Measurements from ENCODE around the gene HAPSTR1. TPM values are rescaled to one million over a fixed set of nuclear protein-coding genes. Genes with fewer than 3 reads are reported as not detected.
A peak's percentile ranks its signal among the peaks of the same experiment; 100 is the strongest.
"Not testable (repeated sequence)": the region's sequence is repeated elsewhere in the genome, so short reads cannot be mapped to it uniquely, and the experiment has no call there.

The HAPSTR1 gene
- polyA plus RNA-seq, 3 donors from 2014 or later, result 4.9 to 20.2 (median 6.1) TPM

- Mint-ChIP-seq H3K27ac (peak overlapping the region in 1 of 6 donors; percentile 45), H3K4me3 (no peak overlapping the region), H3K9me3 (peaks cover 0 to 7% (median 0%) of the 10 kb centered on the region in 6 donors), H3K4me1 (peaks cover 32 to 34% of the 10 kb centered on the region in 2 donors), H3K27me3 (ENCODE audit: low read depth in 3 of 3) (peaks cover 5 to 8% (median 6%) of the 10 kb centered on the region in 3 donors), H3K36me3 (peaks cover 0 to 4% (median 0%) of the 10 kb centered on the region in 3 donors)
- DNase-seq, result no peak
Observed at GRCh38 chr16:9079430-9079812, 12.0 kb upstream of the HAPSTR1 start.

GRCh38 chr16:9081158-9081557, 10.3 kb upstream of the HAPSTR1 start:
- no peak for DNase-seq
- Mint-ChIP-seq H3K4me3 (no peak overlapping the region), H3K27ac (peak overlapping the region in 4 of 6 donors; percentile 21 to 50 (median 38)), H3K27me3 (ENCODE audit: low read depth in 3 of 3) (peaks cover 5 to 8% (median 6%) of the 10 kb centered on the region in 3 donors), H3K9me3 (peaks cover 0 to 7% (median 0%) of the 10 kb centered on the region in 6 donors), H3K36me3 (peaks cover 0 to 4% (median 0%) of the 10 kb centered on the region in 3 donors), H3K4me1 (peaks cover 32 to 34% of the 10 kb centered on the region in 2 donors)

GRCh38 chr16:9081843-9082242, 9.6 kb upstream of the HAPSTR1 start:
- Mint-ChIP-seq H3K27ac (peak overlapping the region in 4 of 6 donors; percentile 46 to 88 (median 67)), H3K36me3 (peaks cover 0 to 4% (median 0%) of the 10 kb centered on the region in 3 donors), H3K4me3 (no peak overlapping the region), H3K4me1 (peaks cover 32 to 34% of the 10 kb centered on the region in 2 donors), H3K9me3 (peaks cover 0 to 7% (median 0%) of the 10 kb centered on the region in 6 donors), H3K27me3 (ENCODE audit: low read depth in 3 of 3) (peaks cover 5 to 6% (median 6%) of the 10 kb centered on the region in 3 donors)
- DNase-seq, result no peak

- DNase-seq, result peak; percentile 74 to 82 (median 80)
- Mint-ChIP-seq H3K36me3 (peaks cover 0 to 4% (median 0%) of the 10 kb centered on the region in 3 donors), H3K4me1 (peaks cover 28 to 29% of the 10 kb centered on the region in 2 donors), H3K27me3 (ENCODE audit: low read depth in 3 of 3) (peaks cover 5 to 6% (median 6%) of the 10 kb centered on the region in 3 donors), H3K27ac (peak overlapping the region; percentile 31 to 88 (median 51)), H3K4me3 (peak overlapping the region in 3 of 5 donors; percentile 22 to 35 (median 30)), H3K9me3 (peaks cover 0 to 4% (median 0%) of the 10 kb centered on the region in 6 donors)
Observed at GRCh38 chr16:9082422-9082821, 9.0 kb upstream of the HAPSTR1 start.

- not testable (repeated sequence) for DNase-seq, H3K4me3 Mint-ChIP-seq, H3K36me3 Mint-ChIP-seq, H3K9me3 Mint-ChIP-seq, H3K27ac Mint-ChIP-seq
- Mint-ChIP-seq H3K27me3 (ENCODE audit: low read depth in 3 of 3) (peaks cover 15 to 22% (median 15%) of the 10 kb centered on the region in 3 donors), H3K4me1 (peaks cover 9 to 11% of the 10 kb centered on the region in 2 donors)
Observed at GRCh38 chr16:9087733-9088132, 3.7 kb upstream of the HAPSTR1 start.

- Mint-ChIP-seq H3K27me3 (ENCODE audit: low read depth in 3 of 3) (peaks cover 16 to 27% (median 20%) of the 10 kb centered on the region in 3 donors), H3K27ac (no peak overlapping the region), H3K4me1 (peaks cover 21% of the 10 kb centered on the region in 2 donors), H3K36me3 (peaks cover 8 to 14% (median 10%) of the 10 kb centered on the region in 3 donors), H3K4me3 (no peak overlapping the region), H3K9me3 (no peaks in the 10 kb centered on the region)
- DNase-seq, result no peak
Observed at GRCh38 chr16:9088848-9089247, 2.6 kb upstream of the HAPSTR1 start.

GRCh38 chr16:9089660-9090059, 1.8 kb upstream of the HAPSTR1 start:
- Mint-ChIP-seq H3K36me3 (peaks cover 8 to 15% (median 10%) of the 10 kb centered on the region in 3 donors), H3K27ac (peak overlapping the region; percentile 86 to 94 (median 94)), H3K4me1 (peaks cover 29% of the 10 kb centered on the region in 2 donors), H3K9me3 (no peaks in the 10 kb centered on the region), H3K27me3 (ENCODE audit: low read depth in 3 of 3) (peaks cover 14 to 27% (median 20%) of the 10 kb centered on the region in 3 donors), H3K4me3 (peak overlapping the region; percentile 79 to 93 (median 86))
- no peak for DNase-seq

GRCh38 chr16:9090101-9090959, 1.1 kb upstream of the HAPSTR1 start:
- peak overlapping the region; percentile 87 to 93 (median 89) for H3K4me3 Mint-ChIP-seq
- peaks cover 13 to 27% (median 20%) of the 10 kb centered on the region in 3 donors for H3K27me3 Mint-ChIP-seq (ENCODE audit: low read depth in 3 of 3)
- H3K36me3 Mint-ChIP-seq, result peaks cover 8 to 15% (median 10%) of the 10 kb centered on the region in 3 donors
- H3K27ac Mint-ChIP-seq, result peak overlapping the region; percentile 89 to 97 (median 94)
- peak; percentile 63 to 64 (median 64) for DNase-seq
- no peaks in the 10 kb centered on the region for H3K9me3 Mint-ChIP-seq
- H3K4me1 Mint-ChIP-seq, result peaks cover 35 to 36% of the 10 kb centered on the region in 2 donors

GRCh38 chr16:9091867-9092281, 430 bp downstream of the HAPSTR1 start:
- H3K27ac Mint-ChIP-seq, result peak overlapping the region in 4 of 6 donors; percentile 7 to 94 (median 62)
- peaks cover 13 to 27% (median 20%) of the 10 kb centered on the region in 3 donors for H3K27me3 Mint-ChIP-seq (ENCODE audit: low read depth in 3 of 3)
- H3K36me3 Mint-ChIP-seq, result peaks cover 8 to 15% (median 15%) of the 10 kb centered on the region in 3 donors
- H3K4me3 Mint-ChIP-seq, result peak overlapping the region; percentile 35 to 91 (median 67)
- peak in 2 of 3 donors; percentile 45 to 51 for DNase-seq
- peaks cover 49% of the 10 kb centered on the region in 2 donors for H3K4me1 Mint-ChIP-seq
- no peaks in the 10 kb centered on the region for H3K9me3 Mint-ChIP-seq

- H3K27me3 Mint-ChIP-seq (ENCODE audit: low read depth in 3 of 3), result peaks cover 13 to 27% (median 20%) of the 10 kb centered on the region in 3 donors
- peaks cover 52% of the 10 kb centered on the region in 2 donors for H3K4me1 Mint-ChIP-seq
- peak; percentile 54 to 63 (median 54) for DNase-seq
- H3K4me3 Mint-ChIP-seq, result peak overlapping the region; percentile 95 to 100 (median 98)
- H3K36me3 Mint-ChIP-seq, result peaks cover 8 to 15% (median 15%) of the 10 kb centered on the region in 3 donors
- peak overlapping the region; percentile 94 to 99 (median 97) for H3K27ac Mint-ChIP-seq
- H3K9me3 Mint-ChIP-seq, result no peaks in the 10 kb centered on the region
Observed at GRCh38 chr16:9092282-9092977, 986 bp downstream of the HAPSTR1 start.

GRCh38 chr16:9092978-9093344, 1.5 kb downstream of the HAPSTR1 start:
- peaks cover 57 to 58% of the 10 kb centered on the region in 2 donors for H3K4me1 Mint-ChIP-seq
- peak overlapping the region; percentile 92 to 99 (median 97) for H3K27ac Mint-ChIP-seq
- H3K4me3 Mint-ChIP-seq, result peak overlapping the region; percentile 95 to 100 (median 98)
- no peaks in the 10 kb centered on the region for H3K9me3 Mint-ChIP-seq
- peak; percentile 23 to 33 (median 23) for DNase-seq
- H3K36me3 Mint-ChIP-seq, result peaks cover 8 to 15% (median 15%) of the 10 kb centered on the region in 3 donors
- H3K27me3 Mint-ChIP-seq (ENCODE audit: low read depth in 3 of 3), result peaks cover 13 to 30% (median 20%) of the 10 kb centered on the region in 3 donors

- no peak for DNase-seq
- Mint-ChIP-seq H3K27ac (peak overlapping the region; percentile 71 to 99 (median 97)), H3K4me1 (peaks cover 70% of the 10 kb centered on the region in 2 donors), H3K9me3 (no peaks in the 10 kb centered on the region), H3K4me3 (peak overlapping the region; percentile 95 to 100 (median 98)), H3K36me3 (peaks cover 8 to 15% (median 15%) of the 10 kb centered on the region in 3 donors), H3K27me3 (ENCODE audit: low read depth in 3 of 3) (peaks cover 13 to 36% (median 20%) of the 10 kb centered on the region in 3 donors)
Observed at GRCh38 chr16:9094011-9094846, 2.8 kb downstream of the HAPSTR1 start.
